Left lung (tissue), 10 donors: ENCODE measurements around the gene SIGLEC6. TPM values are rescaled to one million over a fixed set of nuclear protein-coding genes. Genes with fewer than 3 reads are reported as not detected.
A peak's percentile ranks its signal among the peaks of the same experiment; 100 is the strongest.

Experiments
- ATAC-seq: fragments of 200-7000 bp; cut with Tn5 transposase; one replicate; pipeline ENCODE4 v1.9.1; 2020; ENCODE audit warnings: moderate library complexity
- DNase-seq, 4 donors: peaks; one replicate each; pipeline ENCODE4 v3.0.0-alpha.2; 2013 to 2020
- H3K27ac ChIP-seq, 2 donors: fragments of 200-600 bp; sonication (generic) in 1 of 2; one replicate each; pipeline versions ENCODE4 v1.5.0 to v1.8.0; 2020 to 2021
- H3K27me3 ChIP-seq, 2 donors: fragments of 200-600 bp; sonication (generic) in 1 of 2; one replicate each; pipeline versions ENCODE4 v1.5.0 to v1.8.0; 2020 to 2021
- H3K36me3 ChIP-seq, 2 donors: fragments of 200-600 bp; sonication (generic) in 1 of 2; one replicate each; pipeline versions ENCODE4 v1.5.0 to v1.8.0; 2020 to 2021
- H3K4me1 ChIP-seq, 2 donors: fragments of 200-600 bp; one replicate each; pipeline ENCODE4 v1.8.0; 2021
- H3K4me3 ChIP-seq, 2 donors: fragments of 200-600 bp; sonication (generic) in 1 of 2; one replicate each; pipeline versions ENCODE4 v1.5.0 to v1.8.0; 2020 to 2021; ENCODE audit warnings: mild to moderate bottlenecking in 1 of 2
- H3K9me3 ChIP-seq, 2 donors: fragments of 200-600 bp; sonication (generic) in 1 of 2; one replicate each; pipeline versions ENCODE4 v1.5.0 to v1.8.0; 2020 to 2021
- intact Hi-C, 2 donors: fragments of 100-400 bp; cut with DNase I; formaldehyde crosslinking; loops; one replicate each; pipeline versions ENCODE4 v1.11.2 to v1.14.2; 2022
- polyA plus RNA-seq, 6 donors: library from polyadenylated mRNA; unstranded; fragments of 120-200 nt; gene quantifications; one replicate each; pipeline ENCODE4 v1.2.1, GENCODE V29; 2013; ENCODE audit not compliant: insufficient read length in 6 of 6
- total RNA-seq, 2 donors: library from RNA; stranded (reverse); fragmentation: NEBNext Ultra II Directional; extraction: Animal tissue kit (Norgen Biotek cat#: 25700); gene quantifications; one replicate each; pipeline ENCODE4 v1.2.1, GENCODE V29; 2021
- TF ChIP-seq, protein P1 (sequence below), 2 donors: fragments of 200-600 bp; sonication (generic) in 1 of 2; IDR thresholded peaks; one replicate each; pipeline versions ENCODE4 v1.5.0 to v1.8.0; 2021; ENCODE audit warnings: antibody characterized with exemption in 2 of 2
- donor health status: DM: no; HTN: yes; CAD: no.
- donor health status: DM: no; HTN: no; CAD: no.

Gene SIGLEC6
- total and polyA plus RNA-seq, 8 donors, result 0.10 to 3.2 (median 0.26) TPM; not detected in 1

DNA sequence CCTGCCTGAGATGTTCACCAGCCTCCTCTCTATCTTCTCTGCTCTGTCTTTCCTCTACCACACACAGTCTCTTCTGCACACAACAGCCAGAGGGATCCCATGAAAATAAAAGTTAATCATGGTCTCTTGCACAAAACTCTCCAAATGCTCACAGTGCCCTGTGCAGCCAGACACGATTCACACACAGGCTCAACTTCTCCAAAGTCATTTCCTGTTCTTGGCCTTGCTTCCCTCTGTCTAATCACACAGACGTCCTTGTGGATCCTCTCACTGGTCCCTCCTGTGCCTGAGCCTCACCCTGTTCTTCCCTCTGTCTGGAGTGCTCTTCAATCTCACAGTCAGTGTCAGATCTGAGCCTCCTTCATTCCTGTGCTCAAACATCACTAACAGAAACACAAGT is 37.7 kb downstream of the SIGLEC6 start:
- peaks cover 0 to 9% of the 10 kb centered on the region in 2 donors for H3K4me1 ChIP-seq
- H3K27ac ChIP-seq, result peak overlapping the region in 1 of 2 donors; percentile 34
- H3K36me3 ChIP-seq, result no peaks in the 10 kb centered on the region
- no peak overlapping the region for H3K4me3 ChIP-seq
- DNase-seq (no peak), ATAC-seq (peak; percentile 66)
- peaks cover 0 to 18% of the 10 kb centered on the region in 2 donors for H3K27me3 ChIP-seq
- intact Hi-C loops, result no loop called here
- TF ChIP-seq, protein P1, sequence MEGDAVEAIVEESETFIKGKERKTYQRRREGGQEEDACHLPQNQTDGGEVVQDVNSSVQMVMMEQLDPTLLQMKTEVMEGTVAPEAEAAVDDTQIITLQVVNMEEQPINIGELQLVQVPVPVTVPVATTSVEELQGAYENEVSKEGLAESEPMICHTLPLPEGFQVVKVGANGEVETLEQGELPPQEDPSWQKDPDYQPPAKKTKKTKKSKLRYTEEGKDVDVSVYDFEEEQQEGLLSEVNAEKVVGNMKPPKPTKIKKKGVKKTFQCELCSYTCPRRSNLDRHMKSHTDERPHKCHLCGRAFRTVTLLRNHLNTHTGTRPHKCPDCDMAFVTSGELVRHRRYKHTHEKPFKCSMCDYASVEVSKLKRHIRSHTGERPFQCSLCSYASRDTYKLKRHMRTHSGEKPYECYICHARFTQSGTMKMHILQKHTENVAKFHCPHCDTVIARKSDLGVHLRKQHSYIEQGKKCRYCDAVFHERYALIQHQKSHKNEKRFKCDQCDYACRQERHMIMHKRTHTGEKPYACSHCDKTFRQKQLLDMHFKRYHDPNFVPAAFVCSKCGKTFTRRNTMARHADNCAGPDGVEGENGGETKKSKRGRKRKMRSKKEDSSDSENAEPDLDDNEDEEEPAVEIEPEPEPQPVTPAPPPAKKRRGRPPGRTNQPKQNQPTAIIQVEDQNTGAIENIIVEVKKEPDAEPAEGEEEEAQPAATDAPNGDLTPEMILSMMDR (IDR thresholded peaks at IDR 0.05), result no peak
- H3K9me3 ChIP-seq, result no peaks in the 10 kb centered on the region

DNA sequence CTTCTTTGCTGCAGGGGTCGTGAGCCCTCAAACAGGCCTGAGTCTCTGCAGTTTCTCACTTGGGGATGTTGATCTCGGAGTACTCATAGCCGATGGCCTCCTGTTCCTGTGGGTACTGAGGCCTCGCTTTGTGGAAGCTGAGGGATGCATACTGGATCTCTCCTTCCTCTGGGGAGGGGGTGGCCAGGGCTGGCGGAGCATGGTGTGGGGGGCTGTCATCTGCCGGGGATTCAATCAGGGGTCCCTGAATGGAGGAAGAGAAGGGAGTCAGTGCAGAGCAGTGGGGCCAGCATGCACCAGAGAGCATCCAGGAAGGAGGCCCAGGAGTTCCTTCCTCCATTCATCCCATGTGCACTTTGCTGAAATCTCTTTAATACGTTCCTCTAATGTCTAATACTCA is 39.9 kb downstream of the SIGLEC6 start:
- Histone ChIP-seq H3K4me3 (no peak overlapping the region), H3K36me3 (no peaks in the 10 kb centered on the region), H3K4me1 (peaks cover 0 to 9% of the 10 kb centered on the region in 2 donors), H3K27me3 (peaks cover 0 to 28% of the 10 kb centered on the region in 2 donors), H3K9me3 (no peaks in the 10 kb centered on the region), H3K27ac (no peak overlapping the region)
- DNase-seq (no peak), ATAC-seq (no peak)
- TF ChIP-seq, protein P1 (IDR thresholded peaks at IDR 0.05), result no peak
- intact Hi-C loops, result no loop called here

DNA sequence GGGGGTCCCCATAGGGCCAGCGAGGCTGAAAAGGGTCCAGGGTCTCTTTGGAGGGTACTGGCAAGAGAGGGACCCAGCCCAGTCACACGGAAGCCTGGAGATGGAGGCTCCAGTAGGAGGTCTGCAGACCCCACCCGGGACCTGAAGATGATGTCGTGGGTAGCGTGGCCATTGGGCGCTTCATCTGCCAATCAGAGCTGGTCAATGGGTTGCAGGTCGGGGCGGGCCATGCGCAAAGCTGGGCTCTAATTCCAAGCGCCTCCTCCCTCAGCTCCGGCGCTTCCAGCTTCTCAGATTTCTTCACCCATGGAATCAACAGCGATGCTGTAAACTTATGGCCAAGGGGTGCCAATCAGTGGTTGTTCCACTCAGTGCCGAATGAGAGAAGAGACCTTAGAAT is 40.8 kb downstream of the SIGLEC6 start:
- TF ChIP-seq, protein P1 (IDR thresholded peaks at IDR 0.05), result no peak
- Histone ChIP-seq H3K36me3 (no peaks in the 10 kb centered on the region), H3K27ac (no peak overlapping the region), H3K4me3 (no peak overlapping the region), H3K4me1 (peaks cover 0 to 9% of the 10 kb centered on the region in 2 donors), H3K27me3 (peaks cover 0 to 28% of the 10 kb centered on the region in 2 donors), H3K9me3 (no peaks in the 10 kb centered on the region)
- ATAC-seq, result no peak
- intact Hi-C loops, result no loop called here
- DNase-seq, result no peak

DNA sequence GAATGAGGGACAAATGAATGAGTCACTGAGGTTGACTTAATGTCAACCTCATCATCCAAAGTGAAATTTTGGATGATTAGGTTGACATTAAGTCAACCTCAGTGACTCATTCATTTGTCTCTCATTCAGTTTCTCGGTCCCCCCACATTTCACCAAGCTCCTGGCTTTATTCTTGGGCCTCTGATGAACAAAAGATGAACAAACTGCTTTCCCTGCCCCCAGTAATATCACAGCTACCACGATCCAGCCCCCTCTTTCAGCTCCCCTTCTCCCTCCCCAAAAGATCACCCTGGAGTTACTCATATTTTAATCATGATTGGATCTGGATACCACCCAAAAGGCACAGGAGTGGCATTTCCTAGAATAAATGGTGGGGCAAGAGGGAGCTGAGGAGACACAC is 42.4 kb downstream of the SIGLEC6 start:
- no peak for ATAC-seq
- Histone ChIP-seq H3K27me3 (peaks cover 0 to 41% of the 10 kb centered on the region in 2 donors), H3K36me3 (no peaks in the 10 kb centered on the region), H3K9me3 (no peaks in the 10 kb centered on the region), H3K4me3 (no peak overlapping the region), H3K27ac (no peak overlapping the region), H3K4me1 (peaks cover 0 to 9% of the 10 kb centered on the region in 2 donors)
- DNase-seq, result no peak
- TF ChIP-seq, protein P1 (IDR thresholded peaks at IDR 0.05), result no peak
- intact Hi-C loops, result no loop called here

DNA sequence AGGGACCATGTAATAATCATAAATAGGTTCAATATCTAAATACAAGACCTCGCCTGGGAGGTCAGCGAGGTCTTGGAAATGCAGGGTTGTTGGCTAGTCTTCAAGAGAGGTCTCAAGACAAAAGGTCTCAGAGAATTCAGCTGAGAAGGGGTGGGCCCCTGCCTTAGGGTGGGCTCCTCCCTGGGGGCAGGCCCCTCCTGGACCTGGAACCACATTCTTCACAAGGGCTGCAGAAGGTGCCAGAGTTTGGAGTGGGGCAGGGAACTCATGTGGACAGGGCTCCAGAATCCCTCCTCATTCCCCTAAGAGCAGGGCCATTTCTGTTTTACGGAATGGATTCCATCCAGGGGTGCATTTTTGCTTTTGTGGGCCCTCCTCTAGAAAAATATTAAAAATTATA is 43.0 kb downstream of the SIGLEC6 start:
- H3K4me3 ChIP-seq, result no peak overlapping the region
- H3K4me1 ChIP-seq, result peaks cover 0 to 3% of the 10 kb centered on the region in 2 donors
- no peak for DNase-seq
- H3K27ac ChIP-seq, result no peak overlapping the region
- TF ChIP-seq, protein P1 (IDR thresholded peaks at IDR 0.05), result no peak
- no peaks in the 10 kb centered on the region for H3K9me3 ChIP-seq
- peaks cover 0 to 48% of the 10 kb centered on the region in 2 donors for H3K27me3 ChIP-seq
- intact Hi-C loops, result no loop called here
- ATAC-seq, result no peak
- no peaks in the 10 kb centered on the region for H3K36me3 ChIP-seq
